Endothelial cell of coronary artery (primary cell): ENCODE data around the gene PTPN18. TPM values are rescaled to one million over a fixed set of nuclear protein-coding genes. Genes with fewer than 3 reads are reported as not detected.

Experiments used
- total RNA-seq: library from RNA; depleted of rRNA; stranded (reverse); fragments of >200 nt; gene quantifications from 2 replicates; pipeline ENCODE4 v1.2.3, GENCODE V29; 2014

The PTPN18 gene, protein sequence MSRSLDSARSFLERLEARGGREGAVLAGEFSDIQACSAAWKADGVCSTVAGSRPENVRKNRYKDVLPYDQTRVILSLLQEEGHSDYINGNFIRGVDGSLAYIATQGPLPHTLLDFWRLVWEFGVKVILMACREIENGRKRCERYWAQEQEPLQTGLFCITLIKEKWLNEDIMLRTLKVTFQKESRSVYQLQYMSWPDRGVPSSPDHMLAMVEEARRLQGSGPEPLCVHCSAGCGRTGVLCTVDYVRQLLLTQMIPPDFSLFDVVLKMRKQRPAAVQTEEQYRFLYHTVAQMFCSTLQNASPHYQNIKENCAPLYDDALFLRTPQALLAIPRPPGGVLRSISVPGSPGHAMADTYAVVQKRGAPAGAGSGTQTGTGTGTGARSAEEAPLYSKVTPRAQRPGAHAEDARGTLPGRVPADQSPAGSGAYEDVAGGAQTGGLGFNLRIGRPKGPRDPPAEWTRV
- total RNA-seq = 10.2 and 16.9 TPM in 2 replicates

DNA sequence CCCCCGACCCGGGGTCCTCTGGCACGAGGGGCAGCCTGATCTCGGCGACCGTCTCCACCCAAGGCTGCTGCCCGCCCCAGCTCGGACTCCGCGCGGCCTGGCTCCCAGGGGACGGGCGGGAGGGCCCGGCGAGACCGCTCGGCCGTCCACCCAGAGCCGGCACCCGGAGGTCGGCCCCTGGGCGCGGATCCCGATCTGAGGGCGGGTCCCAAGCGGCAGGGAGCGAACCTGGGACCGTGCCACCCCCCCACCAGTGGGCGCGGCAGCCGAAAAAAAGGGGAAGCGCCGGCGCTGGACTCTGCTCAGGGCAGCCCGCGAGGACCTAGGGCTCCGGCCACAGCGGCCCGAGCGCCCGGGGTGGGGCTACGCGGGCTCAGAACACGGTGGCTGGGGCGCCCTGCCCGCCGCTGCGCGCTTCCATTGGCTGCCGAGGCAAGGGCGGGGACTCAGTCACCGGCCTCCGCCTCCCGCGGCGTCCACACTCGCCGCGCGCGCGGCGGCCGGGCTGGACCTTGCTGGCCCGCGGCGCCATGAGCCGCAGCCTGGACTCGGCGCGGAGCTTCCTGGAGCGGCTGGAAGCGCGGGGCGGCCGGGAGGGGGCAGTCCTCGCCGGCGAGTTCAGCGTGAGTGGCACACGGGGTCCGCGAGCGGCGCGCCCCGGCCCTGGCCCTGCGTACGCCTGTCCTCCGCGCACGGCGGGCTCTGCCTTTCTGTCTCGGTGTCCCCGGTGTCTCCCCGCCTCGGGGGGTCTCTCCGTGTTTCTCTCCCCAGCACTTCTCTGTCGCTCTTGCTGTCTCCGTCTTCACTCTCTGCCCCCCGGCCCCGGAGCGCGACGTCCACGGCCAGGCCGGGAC, at the start of gene PTPN18:
Gene PTPN18 (plus strand): TSS at position 479 of the 854 bp plus-strand sequence. CDS start 52 bp downstream, at position 531.

DNA sequence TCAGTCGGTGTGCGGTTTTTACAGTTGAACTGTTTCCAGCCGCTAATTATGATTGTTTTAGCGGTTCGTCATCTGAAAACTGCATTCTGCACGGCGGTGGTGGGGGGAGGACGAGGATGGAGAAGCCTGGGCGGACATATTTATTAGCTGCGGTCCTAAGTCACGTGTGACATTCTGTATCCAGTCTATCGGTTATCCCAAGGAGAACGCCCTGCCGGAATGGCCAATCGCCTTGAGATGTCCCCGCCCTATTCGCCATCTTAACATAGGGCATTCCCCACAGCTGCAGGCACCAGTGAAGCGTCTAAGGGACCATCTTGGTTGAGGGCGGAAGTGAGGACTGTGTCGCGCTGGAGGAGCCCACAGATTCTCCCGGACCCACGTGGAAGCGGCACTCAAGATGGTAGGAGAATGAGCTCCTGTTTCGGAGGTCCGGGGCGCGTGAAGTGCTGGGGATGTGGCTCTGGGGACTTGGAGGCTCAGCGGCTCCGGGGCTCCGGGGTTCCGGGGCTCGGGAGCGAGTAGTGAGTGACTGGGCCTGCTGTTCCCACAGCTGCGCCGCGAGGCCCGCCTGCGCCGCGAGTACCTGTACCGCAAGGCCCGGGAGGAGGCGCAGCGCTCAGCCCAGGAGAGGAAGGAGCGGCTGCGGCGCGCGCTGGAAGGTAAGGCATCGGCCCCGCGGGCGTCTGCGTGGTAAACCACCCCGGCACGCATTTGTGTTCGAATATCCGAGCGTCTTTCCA, 13.2 kb upstream of the PTPN18 start, which contains the start of gene IMP4:
Gene IMP4 (plus strand): TSS at position 365 of the 743 bp plus-strand sequence. CDS start 36 bp downstream, at position 401.

Other genes with a start within 250 kb of the PTPN18 start
- gene POTEF, start 226.8 kb upstream of the PTPN18 start, total RNA-seq = 0.09 TPM in 2 replicates
- gene CCDC74B, start 210.9 kb upstream of the PTPN18 start, total RNA-seq = 0.72 and 0.85 TPM in 2 replicates
- gene SMPD4, start 174.5 kb upstream of the PTPN18 start, total RNA-seq = 10.3 and 12.9 TPM in 2 replicates
- gene MZT2B, start 173.8 kb upstream of the PTPN18 start, total RNA-seq = 165 and 219 TPM in 2 replicates
- not detected in 2 replicates for gene TUBA3E, start 157.6 kb upstream of the PTPN18 start, total RNA-seq
- gene IMP4, start 13.2 kb upstream of the PTPN18 start, total RNA-seq = 120 and 123 TPM in 2 replicates
- gene POTEI, start 153.3 kb downstream of the PTPN18 start, total RNA-seq = 0.09 TPM in 2 replicates
- not detected in 2 replicates for gene CFC1B, start 165.2 kb downstream of the PTPN18 start, total RNA-seq
- not detected in 2 replicates for gene CFC1, start 243.5 kb downstream of the PTPN18 start, total RNA-seq